Measurements from ENCODE around the gene LASP1.
"Not testable (repeated sequence)": the region's sequence is repeated elsewhere in the genome, so short reads cannot be mapped to it uniquely, and the experiment has no call there.

GRCh38 chr17:38933962-38934361, 64.1 kb downstream of the LASP1 start:
- TF ChIP-seq CTCF, POLR2A (IDR thresholded peaks at IDR 0.05): not testable (repeated sequence)

Data from body of pancreas (tissue), 4 donors.